Measurements from ENCODE around the gene TSPAN14.

GRCh38 chr10:80501381-80501912 is 47.3 kb downstream of the TSPAN14 start:
- TF ChIP-seq, protein P1, sequence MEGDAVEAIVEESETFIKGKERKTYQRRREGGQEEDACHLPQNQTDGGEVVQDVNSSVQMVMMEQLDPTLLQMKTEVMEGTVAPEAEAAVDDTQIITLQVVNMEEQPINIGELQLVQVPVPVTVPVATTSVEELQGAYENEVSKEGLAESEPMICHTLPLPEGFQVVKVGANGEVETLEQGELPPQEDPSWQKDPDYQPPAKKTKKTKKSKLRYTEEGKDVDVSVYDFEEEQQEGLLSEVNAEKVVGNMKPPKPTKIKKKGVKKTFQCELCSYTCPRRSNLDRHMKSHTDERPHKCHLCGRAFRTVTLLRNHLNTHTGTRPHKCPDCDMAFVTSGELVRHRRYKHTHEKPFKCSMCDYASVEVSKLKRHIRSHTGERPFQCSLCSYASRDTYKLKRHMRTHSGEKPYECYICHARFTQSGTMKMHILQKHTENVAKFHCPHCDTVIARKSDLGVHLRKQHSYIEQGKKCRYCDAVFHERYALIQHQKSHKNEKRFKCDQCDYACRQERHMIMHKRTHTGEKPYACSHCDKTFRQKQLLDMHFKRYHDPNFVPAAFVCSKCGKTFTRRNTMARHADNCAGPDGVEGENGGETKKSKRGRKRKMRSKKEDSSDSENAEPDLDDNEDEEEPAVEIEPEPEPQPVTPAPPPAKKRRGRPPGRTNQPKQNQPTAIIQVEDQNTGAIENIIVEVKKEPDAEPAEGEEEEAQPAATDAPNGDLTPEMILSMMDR (IDR thresholded peaks at IDR 0.05) = no peak
- no peak for TF ChIP-seq POLR2AphosphoS5 (IDR thresholded peaks at IDR 0.05)
